H1 (cell line): ENCODE measurements around the gene MAP1A. TPM values are rescaled to one million over a fixed set of nuclear protein-coding genes. Genes with fewer than 3 reads are reported as not detected.

ENCODE experiments used
- CTCF ChIA-PET: fragments of 300-600 bp; sonication (Branson Sonifier 250); formaldehyde crosslinking; loops from one replicate; lab custom pipeline; 2021; ENCODE audit not compliant: partially characterized antibody; lab: Charles Lee
- POLR2A ChIA-PET: fragments of 300-600 bp; sonication (Branson Sonifier 250); formaldehyde crosslinking; loops from one replicate; lab custom pipeline; 2021; ENCODE audit warnings: inconsistent platforms; ENCODE audit not compliant: partially characterized antibody; lab: Charles Lee
- DNase-seq, 2 experiments: peaks; one replicate each; pipeline versions ENCODE4 v3.0.0 to v3.0.0-alpha.2; 2010 to 2022; ENCODE audit warnings: low spot score in 2 of 2, low read depth in 1 of 2, mixed read lengths in 1 of 2
- FAIRE-seq: peaks from 2 replicates; lab custom pipeline; 2011; peaks lifted over from hg19 to GRCh38; lab: Jason Lieb, UNC
- H2AFZ ChIP-seq: 2 replicates; pipeline ENCODE4 v1.8.1; 2012; ENCODE audit warnings: low read length, inconsistent platforms
- H2AK5ac ChIP-seq: 2 replicates; pipeline ENCODE4 v1.6.1; 2013; ENCODE audit warnings: low read depth, low read length
- H2BK120ac ChIP-seq: replicated peaks from 2 replicates; pipeline ENCODE3; 2013; ENCODE audit warnings: low read depth, low read length, inconsistent platforms
- H2BK12ac ChIP-seq: 2 replicates; pipeline ENCODE4 v1.6.1; 2013; ENCODE audit warnings: low read depth, low read length
- H2BK15ac ChIP-seq: 2 replicates; pipeline ENCODE4 v1.6.1; 2013; ENCODE audit warnings: low read length
- H2BK20ac ChIP-seq: 2 replicates; pipeline ENCODE4 v1.6.1; 2013; ENCODE audit warnings: low read length
- H2BK5ac ChIP-seq: 2 replicates; pipeline ENCODE4 v1.6.1; 2013; ENCODE audit warnings: low read depth, low read length
- H3K14ac ChIP-seq: 2 replicates; pipeline ENCODE4 v1.6.1; 2013; ENCODE audit warnings: inconsistent platforms; ENCODE audit not compliant: insufficient read length
- H3K18ac ChIP-seq: 2 replicates; pipeline ENCODE4 v1.6.1; 2013; ENCODE audit warnings: low read length; ENCODE audit errors: extremely low read depth
- H3K23ac ChIP-seq: 2 replicates; pipeline ENCODE4 v1.6.1; 2013; ENCODE audit warnings: inconsistent platforms; ENCODE audit not compliant: insufficient read length
- H3K23me2 ChIP-seq: 2 replicates; pipeline ENCODE4 v1.6.1; 2013; ENCODE audit warnings: low read depth, low read length
- H3K27ac ChIP-seq: 2 replicates; pipeline ENCODE4 v1.6.1; 2011; ENCODE audit warnings: low read depth, low read length, inconsistent platforms
- H3K27me3 ChIP-seq, 4 experiments: replicated peaks in 1 of 4; 1 replicate in 1 of 4; 2 replicates in 3 of 4; pipeline versions ENCODE4 v1.6.1 to v1.8.1; 2011 to 2013; ENCODE audit warnings: low read length in 3 of 4, mild to moderate bottlenecking in 3 of 4, inconsistent platforms in 2 of 4, mixed read lengths in 2 of 4, moderate library complexity in 1 of 4; ENCODE audit not compliant: control insufficient read depth in 3 of 4, insufficient read depth in 3 of 4; ENCODE audit errors: extremely low read depth in 1 of 4
- H3K36me3 ChIP-seq, 4 experiments: 2 replicates each; pipeline versions ENCODE4 v1.6.1 to v1.8.1; 2011 to 2013; ENCODE audit warnings: mild to moderate bottlenecking in 4 of 4, low read length in 3 of 4, moderate library complexity in 2 of 4, control low read depth in 1 of 4, inconsistent platforms in 1 of 4; ENCODE audit not compliant: insufficient read depth in 4 of 4, control insufficient read depth in 2 of 4
- H3K4ac ChIP-seq: replicated peaks from 2 replicates; pipeline ENCODE3; 2013; ENCODE audit warnings: low read length, low read depth, mixed read lengths, inconsistent platforms; ENCODE audit not compliant: insufficient read length
- H3K4me1 ChIP-seq, 4 experiments: replicated peaks in 1 of 4; 1 replicate in 1 of 4; 2 replicates in 3 of 4; pipeline versions ENCODE4 v1.6.1 to v1.8.1; 2011 to 2013; ENCODE audit warnings: low read length in 3 of 4, inconsistent platforms in 2 of 4, mixed read lengths in 1 of 4; ENCODE audit not compliant: insufficient read depth in 4 of 4, control insufficient read depth in 3 of 4
- H3K4me2 ChIP-seq, 2 experiments: 2 replicates each; pipeline versions ENCODE4 v1.6.1 to v1.8.1; 2011 to 2013; ENCODE audit warnings: low read depth in 2 of 2, low read length in 2 of 2, control low read depth in 1 of 2, inconsistent platforms in 1 of 2, mild to moderate bottlenecking in 1 of 2; ENCODE audit not compliant: insufficient read depth in 1 of 2
- H3K4me3 ChIP-seq, 4 experiments: fragments of 200-600, 300-600 bp in 1 of 4; sonication (generic), shearing (Covaris generic), sonication (Bioruptor Twin) in 1 of 4; 2 replicates each; pipeline versions ENCODE4 v1.5.1 to v1.8.1; 2011 to 2016; ENCODE audit warnings: low read length in 4 of 4, low read depth in 3 of 4, control low read depth in 2 of 4, inconsistent platforms in 2 of 4, mild to moderate bottlenecking in 2 of 4, mixed read lengths in 1 of 4, moderate library complexity in 1 of 4; ENCODE audit not compliant: insufficient read depth in 2 of 4; ENCODE audit errors: extremely low read depth in 1 of 4
- H3K56ac ChIP-seq: replicated peaks from 2 replicates; pipeline ENCODE3; 2013; ENCODE audit warnings: low read depth, mild to moderate bottlenecking, mixed read lengths, low read length, inconsistent platforms; ENCODE audit not compliant: insufficient read length
- H3K79me1 ChIP-seq: 2 replicates; pipeline ENCODE4 v1.6.1; 2013; ENCODE audit warnings: low read depth, low read length, control low read depth
- H3K79me2 ChIP-seq, 2 experiments: 2 replicates each; pipeline versions ENCODE4 v1.6.1 to v1.8.1; 2012 to 2013; ENCODE audit warnings: low read length in 2 of 2, mild to moderate bottlenecking in 2 of 2, inconsistent platforms in 1 of 2; ENCODE audit not compliant: insufficient read depth in 2 of 2, control insufficient read depth in 1 of 2
- H3K9ac ChIP-seq, 4 experiments: replicated peaks in 1 of 4; 1 replicate in 1 of 4; 2 replicates in 3 of 4; pipeline versions ENCODE4 v1.6.1 to v1.8.1; 2011 to 2013; ENCODE audit warnings: low read depth in 3 of 4, low read length in 3 of 4, control low read depth in 2 of 4, mild to moderate bottlenecking in 2 of 4, moderate library complexity in 2 of 4, inconsistent platforms in 1 of 4; ENCODE audit errors: extremely low read depth in 1 of 4
- H3K9me3 ChIP-seq, 2 experiments: 2 replicates each; pipeline versions ENCODE4 v1.6.1 to v1.8.1; 2012 to 2013; ENCODE audit warnings: mild to moderate bottlenecking in 2 of 2, moderate library complexity in 2 of 2, control low read depth in 1 of 2, inconsistent platforms in 1 of 2, low read depth in 1 of 2, low read length in 1 of 2, mixed read lengths in 1 of 2; ENCODE audit not compliant: insufficient read depth in 2 of 2
- H4K20me1 ChIP-seq, 2 experiments: replicated peaks in 1 of 2; 2 replicates each; pipeline versions ENCODE3 to v1.8.1; 2011 to 2013; ENCODE audit warnings: inconsistent platforms in 2 of 2, low read length in 2 of 2, mild to moderate bottlenecking in 1 of 2; ENCODE audit not compliant: insufficient read depth in 2 of 2, control insufficient read depth in 1 of 2
- H4K5ac ChIP-seq: 2 replicates; pipeline ENCODE4 v1.6.1; 2013; ENCODE audit warnings: low read length, low read depth, mixed read lengths, inconsistent platforms; ENCODE audit not compliant: insufficient read length
- H4K8ac ChIP-seq: 2 replicates; pipeline ENCODE4 v1.8.0; 2013; ENCODE audit warnings: mild to moderate bottlenecking, moderate library complexity, low read length, inconsistent platforms; ENCODE audit not compliant: insufficient read depth; ENCODE audit errors: extremely low read depth
- H4K91ac ChIP-seq: replicated peaks from 2 replicates; pipeline ENCODE3; 2013; ENCODE audit warnings: low read length, mixed read lengths, inconsistent platforms; ENCODE audit not compliant: insufficient read length
- POLR2AphosphoS5 ChIP-seq: IDR thresholded peaks from 2 replicates; pipeline ENCODE4 v1.6.1; 2011; ENCODE audit warnings: low read depth, low read length
- WGBS, 2 experiments: shearing (Covaris generic) in 1 of 2; methylation state at CpG; one replicate each; pipeline versions ENCODE4 v1.1.6 to v1.1.7; 2013 to 2015; ENCODE audit warnings: low lambda C conversion rate in 2 of 2, mixed read lengths in 2 of 2, inconsistent platforms in 1 of 2, low coverage in 1 of 2, missing lambda C conversion rate in 1 of 2; ENCODE audit not compliant: insufficient replicate concordance in 2 of 2, insufficient coverage in 1 of 2, insufficient read length in 1 of 2; ENCODE audit errors: extremely low coverage in 1 of 2, missing lambda C conversion rate in 1 of 2; 5-methylcytosine and 5-hydroxymethylcytosine counted together
- polyA plus RNA-seq, 7 experiments: library from polyadenylated mRNA; depleted of rRNA in 3 of 7; stranded (reverse) in 5 of 7; unstranded in 2 of 7; fragments of >200 nt in 5 of 7; fragments of 200-250 nt in 2 of 7; gene quantifications; 1 replicate in 5 of 7; 2 replicates in 1 of 7; 4 replicates in 1 of 7; pipeline versions ENCODE4 v1.2.1 to v1.2.3, GENCODE V29; 2011 to 2013; ENCODE audit warnings: missing spikeins in 2 of 7, mixed read lengths in 2 of 7
- total RNA-seq: library from RNA; stranded (reverse); fragmentation: NEBNext Ultra II Directional; extraction: Animal tissue kit (Norgen Biotek cat#: 25700); gene quantifications from 2 replicates; pipeline ENCODE4 v1.2.1, GENCODE V29; 2021

MAP1A gene
- total and polyA plus RNA-seq, 2 of the 8 experiments (the other 6 are each of a cell fraction or from before 2014, with no cell fraction given), result 0.80 to 2.4 TPM

DNA sequence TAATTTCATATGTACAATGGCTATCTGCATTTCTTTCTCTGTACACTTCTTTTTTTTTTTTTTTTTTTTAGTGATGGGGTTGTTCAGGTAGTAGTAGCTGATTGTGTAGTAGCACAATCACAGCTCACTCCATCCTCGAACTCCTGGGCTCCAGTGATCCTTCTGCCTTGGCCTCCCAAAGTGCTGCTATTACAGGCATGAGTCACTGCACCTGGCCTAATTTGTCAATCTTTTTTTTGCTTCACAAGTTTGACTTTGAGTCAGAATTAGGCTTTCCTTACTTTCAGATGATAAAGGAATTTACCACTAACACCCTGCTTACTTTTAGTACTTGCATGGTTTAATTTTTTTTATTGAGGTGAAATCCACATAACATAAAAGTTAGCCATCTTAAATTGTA lies 28.0 kb downstream of the MAP1A start:
- Histone ChIP-seq H3K79me1 (no peaks in the 10 kb centered on the region), H3K18ac (no peak overlapping the region), H2BK20ac (no peak overlapping the region), H4K91ac (no peak overlapping the region), H3K56ac (no peak overlapping the region), H4K5ac (no peak overlapping the region), H3K4me1 (no peaks in the 10 kb centered on the region), H3K9me3 (no peaks in the 10 kb centered on the region), H2BK5ac (no peak overlapping the region), H2BK15ac (no peak overlapping the region), H3K23me2 (no peaks in the 10 kb centered on the region), H2AK5ac (no peak overlapping the region), H3K23ac (no peak overlapping the region), H3K79me2 (no peaks in the 10 kb centered on the region), H3K4me3 (no peak overlapping the region), H3K14ac (no peak overlapping the region), H2BK120ac (no peak overlapping the region), H3K9ac (no peak overlapping the region), H3K27ac (no peak overlapping the region), H4K20me1 (no peaks in the 10 kb centered on the region), H3K27me3 (no peaks in the 10 kb centered on the region), H2BK12ac (no peak overlapping the region), H2AFZ (no peak overlapping the region), H3K36me3 (no peaks in the 10 kb centered on the region; a peak in 1 of 8 replicates), H3K4ac (no peak overlapping the region), H3K4me2 (no peak overlapping the region), H4K8ac (no peak overlapping the region)
- DNase-seq (no peak), FAIRE-seq (no peak)
- 71% methylated on average over 1 of the region's 1 CpG; no CpG with 5 or more reads in 1 of the 2 experiments for WGBS, 2 experiments
- no peak for TF ChIP-seq POLR2AphosphoS5
- POLR2A ChIA-PET, result no interaction called here
- CTCF ChIA-PET, result interaction anchor here (1.6 kb wide), 1 partner anchor 31 kb away, joined by 4 read pairs; no protein-coding TSS in a partner anchor
